ENCODE results near the gene SPAG9.

GRCh38 chr17:51164911-51165679, 44.4 kb upstream of the SPAG9 start:
- TF ChIP-seq, protein P1, sequence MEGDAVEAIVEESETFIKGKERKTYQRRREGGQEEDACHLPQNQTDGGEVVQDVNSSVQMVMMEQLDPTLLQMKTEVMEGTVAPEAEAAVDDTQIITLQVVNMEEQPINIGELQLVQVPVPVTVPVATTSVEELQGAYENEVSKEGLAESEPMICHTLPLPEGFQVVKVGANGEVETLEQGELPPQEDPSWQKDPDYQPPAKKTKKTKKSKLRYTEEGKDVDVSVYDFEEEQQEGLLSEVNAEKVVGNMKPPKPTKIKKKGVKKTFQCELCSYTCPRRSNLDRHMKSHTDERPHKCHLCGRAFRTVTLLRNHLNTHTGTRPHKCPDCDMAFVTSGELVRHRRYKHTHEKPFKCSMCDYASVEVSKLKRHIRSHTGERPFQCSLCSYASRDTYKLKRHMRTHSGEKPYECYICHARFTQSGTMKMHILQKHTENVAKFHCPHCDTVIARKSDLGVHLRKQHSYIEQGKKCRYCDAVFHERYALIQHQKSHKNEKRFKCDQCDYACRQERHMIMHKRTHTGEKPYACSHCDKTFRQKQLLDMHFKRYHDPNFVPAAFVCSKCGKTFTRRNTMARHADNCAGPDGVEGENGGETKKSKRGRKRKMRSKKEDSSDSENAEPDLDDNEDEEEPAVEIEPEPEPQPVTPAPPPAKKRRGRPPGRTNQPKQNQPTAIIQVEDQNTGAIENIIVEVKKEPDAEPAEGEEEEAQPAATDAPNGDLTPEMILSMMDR (IDR thresholded peaks at IDR 0.05) = no peak
- TF ChIP-seq EP300 (IDR thresholded peaks at IDR 0.05) = no peak
- TF ChIP-seq POLR2A (IDR thresholded peaks at IDR 0.05) = no peak
- TF ChIP-seq POLR2AphosphoS5 (IDR thresholded peaks at IDR 0.05) = no peak

Data from sigmoid colon (tissue), 4 donors.